Coronary artery (tissue), 2 donors: ENCODE results near the gene CRAMP1.

Source experiments
- DNase-seq: peaks from one replicate; pipeline ENCODE4 v3.0.0-alpha.2; 2017; ENCODE audit warnings: low spot score
- H3K27ac ChIP-seq, 2 donors: fragments of 200-600 bp; sonication (generic); one replicate each; pipeline ENCODE4 v1.5.1; 2016 to 2019
- H3K4me3 ChIP-seq: fragments of 200-600 bp; sonication (generic); 2 replicates; pipeline ENCODE4 v1.5.1; 2016; ENCODE audit warnings: mild to moderate bottlenecking, moderate library complexity
- CTCF ChIP-seq: fragments of 200-600 bp; sonication (generic); IDR thresholded peaks from one replicate; pipeline ENCODE4 v1.5.1; 2019; ENCODE audit warnings: antibody characterized with exemption

CRAMP1 gene

GRCh38 chr16:1706386-1707192 is 94.4 kb downstream of the CRAMP1 start:
- TF ChIP-seq CTCF, result no peak
- Histone ChIP-seq H3K27ac (peak overlapping the region; percentile 70 to 87), H3K4me3 (peak overlapping the region; percentile 86)
- DNase-seq, result no peak

- Histone ChIP-seq H3K4me3 (peak overlapping the region; percentile 86), H3K27ac (peak overlapping the region; percentile 70 to 87)
- no peak for DNase-seq
- no peak for TF ChIP-seq CTCF
Measured at GRCh38 chr16:1707193-1707790, 95.1 kb downstream of the CRAMP1 start.

GRCh38 chr16:1708083-1708767 is 96.1 kb downstream of the CRAMP1 start:
- no peak for TF ChIP-seq CTCF
- Histone ChIP-seq H3K4me3 (peak overlapping the region; percentile 86), H3K27ac (no peak overlapping the region)
- no peak for DNase-seq

GRCh38 chr16:1708768-1709180 is 96.6 kb downstream of the CRAMP1 start:
- DNase-seq, result no peak
- H3K4me3 ChIP-seq, result peak overlapping the region; percentile 0
- H3K27ac ChIP-seq, result no peak overlapping the region
- TF ChIP-seq CTCF, result no peak

- peak overlapping the region; percentile 0 for H3K4me3 ChIP-seq
- DNase-seq, result no peak
- no peak for TF ChIP-seq CTCF
- no peak overlapping the region for H3K27ac ChIP-seq
Measured at GRCh38 chr16:1709356-1709755, 97.2 kb downstream of the CRAMP1 start.

- TF ChIP-seq CTCF, result no peak
- no peak overlapping the region for H3K27ac ChIP-seq
- no peak overlapping the region for H3K4me3 ChIP-seq
- DNase-seq, result no peak
Measured at GRCh38 chr16:1710811-1711507, 98.8 kb downstream of the CRAMP1 start.
